DND-41 (cell line): ENCODE results near the gene CACNA2D3.

ENCODE experiments used
- ATAC-seq: fragments of 200-7000 bp; cut with Tn5 transposase; 3 replicates; pipeline ENCODE4 v1.9.1; 2021; ENCODE audit warnings: low read depth; ENCODE audit not compliant: insufficient read depth
- DNase-seq: peaks from one replicate; pipeline ENCODE4 v3.0.0-alpha.2; 2020
- H2AFZ ChIP-seq: 2 replicates; pipeline ENCODE4 v1.6.0; 2012; ENCODE audit warnings: low read depth, low read length
- H3K27ac ChIP-seq: 2 replicates; pipeline ENCODE4 v1.5.1; 2012; ENCODE audit warnings: low read length, inconsistent platforms
- H3K27me3 ChIP-seq: fragments of 200-600 bp; sonication (generic); 2 replicates; pipeline ENCODE4 v1.6.0; 2012; ENCODE audit warnings: low read length, mild to moderate bottlenecking, inconsistent platforms; ENCODE audit not compliant: insufficient read depth, poor library complexity
- H3K36me3 ChIP-seq: 2 replicates; pipeline ENCODE4 v1.5.1; 2012; ENCODE audit warnings: low read length, inconsistent platforms; ENCODE audit not compliant: insufficient read depth
- H3K4me1 ChIP-seq: 2 replicates; pipeline ENCODE4 v1.5.1; 2012; ENCODE audit warnings: mild to moderate bottlenecking, low read length; ENCODE audit not compliant: insufficient read depth
- H3K4me2 ChIP-seq: 2 replicates; pipeline ENCODE4 v1.6.0; 2012; ENCODE audit warnings: mild to moderate bottlenecking, moderate library complexity, low read length, inconsistent platforms; ENCODE audit not compliant: insufficient read depth
- H3K4me3 ChIP-seq, 2 experiments: fragments of 200-600 bp in 1 of 2; shearing (Covaris generic) in 1 of 2; 2 replicates each; pipeline ENCODE4 v1.5.1; 2012 to 2016; ENCODE audit warnings: inconsistent platforms in 2 of 2, low read length in 2 of 2, mild to moderate bottlenecking in 2 of 2, low read depth in 1 of 2, moderate library complexity in 1 of 2
- H3K79me2 ChIP-seq: 2 replicates; pipeline ENCODE4 v1.6.0; 2012; ENCODE audit warnings: low read length, inconsistent platforms; ENCODE audit not compliant: insufficient read depth
- H3K9ac ChIP-seq: 2 replicates; pipeline ENCODE4 v1.6.0; 2012; ENCODE audit warnings: low read depth, mild to moderate bottlenecking, inconsistent platforms, low read length, moderate library complexity
- H3K9me3 ChIP-seq: 2 replicates; pipeline ENCODE4 v1.5.1; 2012; ENCODE audit warnings: low read length, moderate library complexity, mild to moderate bottlenecking, inconsistent platforms; ENCODE audit not compliant: insufficient read depth, severe bottlenecking
- H4K20me1 ChIP-seq: 2 replicates; pipeline ENCODE4 v1.6.0; 2012; ENCODE audit warnings: low read length; ENCODE audit not compliant: insufficient read depth
- CTCF ChIP-seq: IDR thresholded peaks from 2 replicates; pipeline ENCODE4 v1.5.1; 2012; ENCODE audit warnings: borderline replicate concordance, low read length, moderate library complexity, mild to moderate bottlenecking; ENCODE audit not compliant: poor library complexity, severe bottlenecking; ENCODE audit errors: extremely low read depth
- EZH2 ChIP-seq: IDR thresholded peaks from 3 replicates; pipeline ENCODE4 v1.6.1; 2012; ENCODE audit warnings: borderline replicate concordance, low read depth, mild to moderate bottlenecking, moderate library complexity, low read length, inconsistent platforms; ENCODE audit not compliant: severe bottlenecking

Gene CACNA2D3

GRCh38 chr3:54157860-54158259, 35.5 kb downstream of the CACNA2D3 start:
- no peak overlapping the region for H2AFZ ChIP-seq
- no peaks in the 10 kb centered on the region for H3K79me2 ChIP-seq
- no peaks in the 10 kb centered on the region for H4K20me1 ChIP-seq
- H3K9me3 ChIP-seq: no peaks in the 10 kb centered on the region
- H3K9ac ChIP-seq: no peak overlapping the region
- no peak overlapping the region for H3K27ac ChIP-seq
- H3K4me3 ChIP-seq: no peak overlapping the region
- no peak for DNase-seq
- no peak overlapping the region for H3K4me2 ChIP-seq
- TF ChIP-seq CTCF (no peak), EZH2 (no peak)
- H3K27me3 ChIP-seq: no peaks in the 10 kb centered on the region
- no peaks in the 10 kb centered on the region for H3K36me3 ChIP-seq
- ATAC-seq: no peak
- no peaks in the 10 kb centered on the region for H3K4me1 ChIP-seq

- no peak overlapping the region for H3K9ac ChIP-seq
- no peaks in the 10 kb centered on the region for H3K9me3 ChIP-seq
- DNase-seq (no peak), ATAC-seq (no peak)
- no peaks in the 10 kb centered on the region for H3K4me1 ChIP-seq
- H3K36me3 ChIP-seq: no peaks in the 10 kb centered on the region
- no peaks in the 10 kb centered on the region for H3K79me2 ChIP-seq
- H3K27ac ChIP-seq: no peak overlapping the region
- no peaks in the 10 kb centered on the region for H3K27me3 ChIP-seq
- H3K4me2 ChIP-seq: no peak overlapping the region
- TF ChIP-seq EZH2 (no peak), CTCF (no peak)
- H4K20me1 ChIP-seq: no peaks in the 10 kb centered on the region
- H3K4me3 ChIP-seq: no peak overlapping the region
- H2AFZ ChIP-seq: no peak overlapping the region
These were observed 37.6 kb downstream of the CACNA2D3 start for GRCh38 chr3:54159917-54160316.

- DNase-seq: no peak
- Histone ChIP-seq H3K9me3 (no peaks in the 10 kb centered on the region), H3K4me2 (no peak overlapping the region), H3K79me2 (no peaks in the 10 kb centered on the region), H3K4me1 (no peaks in the 10 kb centered on the region), H3K4me3 (no peak overlapping the region), H3K9ac (no peak overlapping the region), H4K20me1 (no peaks in the 10 kb centered on the region), H3K27me3 (no peaks in the 10 kb centered on the region), H3K36me3 (no peaks in the 10 kb centered on the region), H3K27ac (no peak overlapping the region), H2AFZ (no peak overlapping the region)
- no peak for ATAC-seq
- TF ChIP-seq CTCF (no peak), EZH2 (no peak)
These were observed 41.1 kb downstream of the CACNA2D3 start for GRCh38 chr3:54163441-54163840.
